Trophoblast cell (in vitro differentiated cells and primary cell): ENCODE results near the gene RALGDS.
"Not testable (repeated sequence)": the region's sequence is repeated elsewhere in the genome, so short reads cannot be mapped to it uniquely, and the experiment has no call there.

ENCODE experiments used
- DNase-seq, 2 donors: peaks; one replicate each; pipeline ENCODE4 v3.0.0-alpha.2; 2016
- H2AFZ ChIP-seq: 2 replicates; pipeline ENCODE4 v1.6.1; 2013; ENCODE audit warnings: low read length, moderate library complexity, mild to moderate bottlenecking; ENCODE audit not compliant: insufficient read depth, poor library complexity
- H2AK5ac ChIP-seq: 2 replicates; pipeline ENCODE4 v1.6.1; 2013; ENCODE audit warnings: mild to moderate bottlenecking, low read length
- H2BK120ac ChIP-seq: 2 replicates; pipeline ENCODE4 v1.6.1; 2013; ENCODE audit warnings: low read length, mild to moderate bottlenecking, moderate library complexity; ENCODE audit not compliant: insufficient read depth, poor library complexity
- H2BK12ac ChIP-seq: 2 replicates; pipeline ENCODE4 v1.6.1; 2013; ENCODE audit warnings: mild to moderate bottlenecking, low read length, moderate library complexity
- H2BK5ac ChIP-seq: 2 replicates; pipeline ENCODE4 v1.6.1; 2013; ENCODE audit warnings: low read length, low read depth, moderate library complexity, mild to moderate bottlenecking; ENCODE audit not compliant: poor library complexity
- H3K14ac ChIP-seq: 2 replicates; pipeline ENCODE4 v1.6.1; 2013; ENCODE audit warnings: mild to moderate bottlenecking, low read length
- H3K18ac ChIP-seq: 2 replicates; pipeline ENCODE4 v1.6.1; 2013; ENCODE audit warnings: mild to moderate bottlenecking, low read length
- H3K23ac ChIP-seq: 2 replicates; pipeline ENCODE4 v1.6.1; 2013; ENCODE audit warnings: low read length
- H3K27ac ChIP-seq: 2 replicates; pipeline ENCODE4 v1.5.1; 2013; ENCODE audit warnings: low read depth, mild to moderate bottlenecking, inconsistent platforms, low read length, moderate library complexity
- H3K27me3 ChIP-seq: 2 replicates; pipeline ENCODE4 v1.6.1; 2013; ENCODE audit warnings: inconsistent platforms, mild to moderate bottlenecking, low read length, moderate library complexity; ENCODE audit not compliant: insufficient read depth
- H3K36me3 ChIP-seq, 2 experiments: 1 replicate in 1 of 2; 2 replicates in 1 of 2; pipeline ENCODE4 v1.6.1; 2013; ENCODE audit warnings: low read length in 2 of 2, mild to moderate bottlenecking in 2 of 2, moderate library complexity in 1 of 2; ENCODE audit not compliant: insufficient read depth in 2 of 2, control insufficient read depth in 1 of 2
- H3K4ac ChIP-seq: 2 replicates; pipeline ENCODE4 v1.6.1; 2013; ENCODE audit warnings: low read depth, mild to moderate bottlenecking, low read length, moderate library complexity
- H3K4me1 ChIP-seq, 2 experiments: 1 replicate in 1 of 2; 2 replicates in 1 of 2; pipeline ENCODE4 v1.6.1; 2013; ENCODE audit warnings: low read length in 2 of 2, mild to moderate bottlenecking in 2 of 2, moderate library complexity in 1 of 2; ENCODE audit not compliant: insufficient read depth in 2 of 2, control insufficient read depth in 1 of 2
- H3K4me2 ChIP-seq: 2 replicates; pipeline ENCODE4 v1.6.1; 2013; ENCODE audit warnings: inconsistent platforms, mild to moderate bottlenecking, low read length, moderate library complexity
- H3K4me3 ChIP-seq: 2 replicates; pipeline ENCODE4 v1.5.1; 2013; ENCODE audit warnings: mild to moderate bottlenecking, low read depth, low read length, inconsistent platforms
- H3K79me1 ChIP-seq: one replicate; pipeline ENCODE4 v1.6.1; 2013; ENCODE audit warnings: low read length
- H3K79me2 ChIP-seq: 2 replicates; pipeline ENCODE4 v1.6.1; 2013; ENCODE audit warnings: low read length, mild to moderate bottlenecking; ENCODE audit not compliant: control insufficient read depth, insufficient read depth, poor library complexity
- H3K9ac ChIP-seq: 2 replicates; pipeline ENCODE4 v1.6.1; 2013; ENCODE audit warnings: mild to moderate bottlenecking, low read length
- H3K9me3 ChIP-seq: 2 replicates; pipeline ENCODE4 v1.6.1; 2013; ENCODE audit warnings: low read depth, mild to moderate bottlenecking, control low read depth, inconsistent platforms, low read length; ENCODE audit not compliant: insufficient read depth
- H4K12ac ChIP-seq: 2 replicates; pipeline ENCODE4 v1.6.1; 2013; ENCODE audit warnings: low read depth, mild to moderate bottlenecking, low read length, moderate library complexity
- H4K8ac ChIP-seq: 2 replicates; pipeline ENCODE4 v1.6.1; 2013; ENCODE audit warnings: low read depth, mild to moderate bottlenecking, low read length, moderate library complexity
- H4K91ac ChIP-seq: one replicate; pipeline ENCODE4 v1.6.1; 2013; ENCODE audit warnings: low read depth, mild to moderate bottlenecking, low read length, moderate library complexity
- WGBS: extraction: QIAGEN DNeasy Blood & Tissue Kit; methylation state at CpG from one replicate; pipeline ENCODE4 v1.1.7; 2013; ENCODE audit warnings: missing lambda C conversion rate; ENCODE audit not compliant: insufficient read length, insufficient coverage; ENCODE audit errors: extremely low coverage; 5-methylcytosine and 5-hydroxymethylcytosine counted together

The RALGDS gene

DNA sequence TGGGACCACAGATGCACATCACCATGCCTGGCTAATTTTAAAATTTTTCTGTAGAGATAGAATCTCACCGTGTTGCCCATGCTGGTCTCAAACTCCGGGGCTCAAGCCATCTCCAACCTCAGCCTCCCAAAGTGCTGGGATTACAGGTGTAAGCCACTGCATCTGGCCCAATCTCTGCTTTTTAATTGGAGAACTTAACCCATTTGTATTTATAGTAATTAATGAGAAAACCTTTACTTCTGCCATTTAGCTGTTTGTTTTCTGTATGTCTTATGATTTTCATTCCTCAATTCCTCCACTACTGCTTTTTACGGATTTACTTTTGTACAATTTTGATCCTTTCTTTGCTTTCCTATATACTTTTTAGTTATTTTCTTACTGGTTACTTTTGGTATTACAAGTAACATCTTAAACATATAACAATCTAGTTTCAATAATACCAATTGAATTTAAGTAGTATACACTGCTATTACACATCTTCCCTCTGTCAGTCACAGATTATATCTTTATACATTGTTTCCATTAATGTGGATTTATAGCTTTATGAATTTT lies 26.1 kb downstream of the RALGDS start:
- Histone ChIP-seq H3K36me3 (peaks cover 20 to 22% of the 10 kb centered on the region in 2 experiments), H3K27ac (no peak overlapping the region), H2AFZ (no peak overlapping the region), H2BK12ac (no peak overlapping the region), H3K23ac (no peak overlapping the region), H3K9ac (no peak overlapping the region), H2BK120ac (no peak overlapping the region), H4K12ac (no peak overlapping the region), H3K27me3 (no peaks in the 10 kb centered on the region), H3K9me3 (peaks cover 9% of the 10 kb centered on the region), H4K91ac (no peak overlapping the region), H3K18ac (no peak overlapping the region), H3K4ac (no peak overlapping the region), H3K4me1 (no peaks in the 10 kb centered on the region), H3K79me2 (no peaks in the 10 kb centered on the region), H2BK5ac (no peak overlapping the region), H4K8ac (no peak overlapping the region), H2AK5ac (no peak overlapping the region), H3K79me1 (no peaks in the 10 kb centered on the region), H3K4me3 (no peak overlapping the region), H3K14ac (no peak overlapping the region), H3K4me2 (no peak overlapping the region)
- WGBS: no CpG with 5 or more reads among the region's 3 CpGs
- no peak for DNase-seq

DNA sequence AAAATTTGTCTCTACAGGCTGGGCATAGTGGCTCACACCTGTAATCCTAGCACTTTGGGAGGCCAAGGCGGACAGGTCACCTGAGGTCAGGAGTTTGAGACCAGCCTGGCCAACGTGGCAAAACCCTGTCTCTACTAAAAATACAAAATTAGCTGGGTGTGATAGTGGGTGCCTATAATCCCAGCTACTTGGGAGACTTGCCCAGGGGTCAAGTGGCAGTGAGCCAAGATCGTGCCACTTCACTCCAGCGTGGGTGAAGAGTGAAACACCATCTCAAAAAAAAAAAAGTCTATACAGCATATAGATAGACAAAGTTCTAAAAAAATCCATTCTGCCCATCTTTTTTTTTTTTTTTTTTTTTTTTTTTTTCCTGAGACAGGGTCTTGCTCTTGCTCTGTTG lies 26.7 kb downstream of the RALGDS start:
- H2BK120ac ChIP-seq, H3K23ac ChIP-seq, H3K4ac ChIP-seq, H2BK12ac ChIP-seq, H4K8ac ChIP-seq, H2AFZ ChIP-seq, H4K91ac ChIP-seq, H3K27me3 ChIP-seq, H3K79me2 ChIP-seq, H3K79me1 ChIP-seq, H3K4me3 ChIP-seq, H3K9me3 ChIP-seq, H3K27ac ChIP-seq, H2AK5ac ChIP-seq, H4K12ac ChIP-seq, H3K4me1 ChIP-seq, H3K9ac ChIP-seq, H3K14ac ChIP-seq, H3K18ac ChIP-seq, H3K4me2 ChIP-seq, DNase-seq, H2BK5ac ChIP-seq: not testable (repeated sequence)
- H3K36me3 ChIP-seq: peaks cover 16 to 18% of the 10 kb centered on the region in 2 experiments
- WGBS: no CpG with 5 or more reads among the region's 4 CpGs

DNA sequence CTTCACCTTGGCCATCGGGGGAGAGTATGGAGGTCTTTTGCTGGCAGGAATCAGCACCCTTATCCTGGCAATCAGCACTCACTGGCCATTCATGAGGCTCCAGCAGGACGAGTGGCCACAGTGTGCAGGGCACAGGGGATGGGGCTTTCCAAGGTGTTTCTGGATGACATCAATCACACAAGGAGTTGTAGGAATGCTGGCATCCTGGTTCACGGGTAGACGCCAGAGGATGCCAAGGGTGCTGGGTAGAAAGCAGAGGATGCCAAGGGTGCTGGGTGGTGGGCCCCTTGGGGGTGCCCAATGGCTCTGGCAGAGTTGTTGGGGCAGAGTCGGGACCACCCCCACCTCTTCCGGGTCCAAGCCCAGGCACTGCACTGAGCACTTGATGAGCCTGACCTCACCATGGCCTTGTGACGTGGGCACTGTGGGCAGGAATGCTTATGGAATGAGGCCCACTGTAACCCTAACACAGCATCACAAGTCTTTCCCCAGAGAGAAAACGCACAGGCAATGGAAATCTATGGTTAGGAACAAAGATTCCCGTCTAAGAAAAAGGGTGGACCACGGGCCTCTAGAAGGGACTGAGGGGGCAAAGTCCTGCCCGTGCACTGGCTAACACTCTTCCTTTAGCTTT lies 30.2 kb downstream of the RALGDS start:
- Histone ChIP-seq H2AK5ac (no peak overlapping the region), H4K8ac (no peak overlapping the region), H2BK120ac (no peak overlapping the region), H3K79me1 (no peaks in the 10 kb centered on the region), H3K4ac (no peak overlapping the region), H3K23ac (no peak overlapping the region), H2AFZ (no peak overlapping the region), H2BK5ac (no peak overlapping the region), H4K91ac (no peak overlapping the region), H3K4me2 (no peak overlapping the region), H3K36me3 (no peaks in the 10 kb centered on the region), H4K12ac (no peak overlapping the region), H3K27me3 (no peaks in the 10 kb centered on the region), H3K79me2 (no peaks in the 10 kb centered on the region), H3K4me3 (peak overlapping the region; percentile 28), H3K9ac (no peak overlapping the region), H3K18ac (no peak overlapping the region), H3K4me1 (no peaks in the 10 kb centered on the region), H2BK12ac (no peak overlapping the region), H3K14ac (no peak overlapping the region), H3K27ac (no peak overlapping the region), H3K9me3 (peaks cover 2% of the 10 kb centered on the region)
- WGBS: no CpG with 5 or more reads among the region's 11 CpGs
- no peak for DNase-seq

DNA sequence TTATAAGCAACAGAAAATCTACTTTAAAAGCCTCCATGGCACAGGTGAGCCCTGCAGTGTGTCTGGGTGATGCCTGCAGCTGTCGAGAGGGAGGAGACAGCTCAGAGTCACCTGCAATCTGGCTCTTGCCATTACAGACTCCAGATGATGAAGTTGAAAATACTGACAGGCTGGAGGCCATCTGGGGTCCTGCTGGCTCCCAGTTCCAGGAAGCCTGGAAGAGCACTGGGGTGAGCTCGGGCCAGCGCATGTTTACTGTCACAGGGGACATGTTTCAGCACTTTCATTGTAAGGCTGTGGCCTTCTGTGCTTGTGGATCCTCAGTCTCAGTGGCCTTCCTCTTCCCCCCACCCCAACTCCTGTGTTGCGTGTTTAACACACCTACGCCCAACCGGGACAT lies 30.9 kb downstream of the RALGDS start:
- H3K9me3 ChIP-seq: peaks cover 2% of the 10 kb centered on the region
- no peak overlapping the region for H4K91ac ChIP-seq
- no peaks in the 10 kb centered on the region for H3K4me1 ChIP-seq
- DNase-seq: no peak
- no peak overlapping the region for H2BK120ac ChIP-seq
- no peaks in the 10 kb centered on the region for H3K36me3 ChIP-seq
- no peak overlapping the region for H3K14ac ChIP-seq
- no peak overlapping the region for H3K4me3 ChIP-seq
- no peak overlapping the region for H2BK5ac ChIP-seq
- H2AK5ac ChIP-seq: no peak overlapping the region
- H3K27me3 ChIP-seq: no peaks in the 10 kb centered on the region
- H3K9ac ChIP-seq: no peak overlapping the region
- H3K27ac ChIP-seq: no peak overlapping the region
- H3K18ac ChIP-seq: no peak overlapping the region
- H3K4me2 ChIP-seq: no peak overlapping the region
- no peak overlapping the region for H3K23ac ChIP-seq
- no peak overlapping the region for H4K8ac ChIP-seq
- no peak overlapping the region for H3K4ac ChIP-seq
- H2BK12ac ChIP-seq: no peak overlapping the region
- H4K12ac ChIP-seq: no peak overlapping the region
- no peak overlapping the region for H2AFZ ChIP-seq
- no peaks in the 10 kb centered on the region for H3K79me2 ChIP-seq
- H3K79me1 ChIP-seq: no peaks in the 10 kb centered on the region
- WGBS: no CpG with 5 or more reads among the region's 6 CpGs
